IMR-90 (cell line): Measurements from ENCODE around the gene TFPI. TPM values are rescaled to one million over a fixed set of nuclear protein-coding genes. Genes with fewer than 3 reads are reported as not detected.

ENCODE experiments used
- ATAC-seq: fragments of 200-7000 bp; cut with Tn5 transposase; 2 replicates; pipeline ENCODE4 v1.9.1; 2020; ENCODE audit warnings: low read depth, mild to moderate bottlenecking, moderate library complexity
- BruUV-seq: library from RNA; stranded (reverse); fragments of 400-500 nt; replicated peaks from 2 replicates; lab custom pipeline; 2021; lab: Mats Ljungman, UMichigan
- CTCF ChIA-PET: fragments of 300-600 bp; formaldehyde crosslinking; extraction: SDS; loops from one replicate; lab custom pipeline; 2021; ENCODE audit warnings: antibody characterized with exemption; lab: Yijun Ruan, JAX
- POLR2A ChIA-PET: fragments of 300-600 bp; sonication (Branson Sonifier 250); formaldehyde crosslinking; loops from one replicate; lab custom pipeline; 2022; ENCODE audit warnings: antibody characterized with exemption; ENCODE audit not compliant: unreplicated experiment; lab: Charles Lee
- DNase-seq: peaks from one replicate; pipeline ENCODE4 v3.0.0; 2013
- H2AFZ ChIP-seq: replicated peaks from 2 replicates; pipeline ENCODE3; 2013; ENCODE audit warnings: low read length, mild to moderate bottlenecking; ENCODE audit not compliant: poor library complexity
- H2AK5ac ChIP-seq: 2 replicates; pipeline ENCODE4 v1.6.1; 2013; ENCODE audit warnings: low read depth, low read length, inconsistent platforms
- H2AK9ac ChIP-seq: replicated peaks from 2 replicates; pipeline ENCODE3; 2013; ENCODE audit warnings: mild to moderate bottlenecking, low read depth, low read length, moderate library complexity; ENCODE audit not compliant: poor library complexity
- H2BK120ac ChIP-seq: 2 replicates; pipeline ENCODE4 v1.6.1; 2013; ENCODE audit warnings: low read depth, low read length, inconsistent platforms
- H2BK15ac ChIP-seq: 3 replicates; pipeline ENCODE4 v1.6.1; 2013; ENCODE audit warnings: low read depth, low read length, inconsistent platforms
- H2BK20ac ChIP-seq: 2 replicates; pipeline ENCODE4 v1.6.1; 2013; ENCODE audit warnings: low read depth, mild to moderate bottlenecking, inconsistent platforms, low read length, moderate library complexity
- H2BK5ac ChIP-seq: 2 replicates; pipeline ENCODE4 v1.6.1; 2013; ENCODE audit warnings: mild to moderate bottlenecking, low read depth, low read length, inconsistent platforms; ENCODE audit not compliant: poor library complexity, severe bottlenecking
- H3K14ac ChIP-seq: replicated peaks from 2 replicates; pipeline ENCODE4 v1.6.1; 2013; ENCODE audit warnings: low read depth, low read length, inconsistent platforms
- H3K18ac ChIP-seq: 2 replicates; pipeline ENCODE4 v1.6.1; 2013; ENCODE audit warnings: low read depth, low read length, control low read depth
- H3K23ac ChIP-seq: 2 replicates; pipeline ENCODE4 v1.6.1; 2013; ENCODE audit warnings: low read depth, low read length, inconsistent platforms
- H3K27ac ChIP-seq: 2 replicates; pipeline ENCODE4 v1.5.1; 2013; ENCODE audit warnings: mild to moderate bottlenecking, control low read depth, low read length; ENCODE audit not compliant: insufficient read depth
- H3K27me3 ChIP-seq: 2 replicates; pipeline ENCODE4 v1.6.1; 2013; ENCODE audit warnings: low read length; ENCODE audit not compliant: control insufficient read depth, insufficient read depth
- H3K36me3 ChIP-seq: 2 replicates; pipeline ENCODE4 v1.6.1; 2013; ENCODE audit warnings: low read length, mixed read lengths; ENCODE audit not compliant: control insufficient read depth, insufficient read depth
- H3K4ac ChIP-seq: 2 replicates; pipeline ENCODE4 v1.6.1; 2013; ENCODE audit warnings: low read depth, low read length, inconsistent platforms
- H3K4me1 ChIP-seq: 2 replicates; pipeline ENCODE4 v1.6.1; 2013; ENCODE audit warnings: low read length, mixed read lengths; ENCODE audit not compliant: control insufficient read depth, insufficient read depth
- H3K4me2 ChIP-seq: 2 replicates; pipeline ENCODE4 v1.6.1; 2013; ENCODE audit warnings: low read depth, mild to moderate bottlenecking, control low read depth, low read length, moderate library complexity
- H3K4me3 ChIP-seq: 2 replicates; pipeline ENCODE4 v1.5.1; 2013; ENCODE audit warnings: low read depth, mild to moderate bottlenecking, control low read depth, low read length, moderate library complexity; ENCODE audit not compliant: insufficient read depth
- H3K56ac ChIP-seq: 2 replicates; pipeline ENCODE4 v1.6.1; 2013; ENCODE audit warnings: low read length, inconsistent platforms; ENCODE audit not compliant: insufficient read depth; ENCODE audit errors: extremely low read depth
- H3K79me1 ChIP-seq, 2 experiments: 2 replicates each; pipeline ENCODE4 v1.6.1; 2013; ENCODE audit warnings: low read length in 2 of 2, inconsistent platforms in 1 of 2, low read depth in 1 of 2
- H3K9ac ChIP-seq: 2 replicates; pipeline ENCODE4 v1.6.1; 2013; ENCODE audit warnings: low read depth, low read length, control low read depth
- H3K9me1 ChIP-seq: 2 replicates; pipeline ENCODE4 v1.6.1; 2013; ENCODE audit warnings: low read length, inconsistent platforms; ENCODE audit not compliant: insufficient read depth
- H3K9me3 ChIP-seq: 2 replicates; pipeline ENCODE4 v1.6.1; 2013; ENCODE audit warnings: low read length; ENCODE audit not compliant: control insufficient read depth, insufficient read depth
- H4K20me1 ChIP-seq: 2 replicates; pipeline ENCODE4 v1.6.1; 2013; ENCODE audit warnings: low read length, inconsistent platforms; ENCODE audit not compliant: insufficient read depth
- H4K5ac ChIP-seq: 2 replicates; pipeline ENCODE4 v1.6.1; 2013; ENCODE audit warnings: mild to moderate bottlenecking, low read depth, low read length, control low read depth
- H4K8ac ChIP-seq, 2 experiments: 2 replicates each; pipeline ENCODE4 v1.6.1; 2013; ENCODE audit warnings: low read depth in 2 of 2, low read length in 2 of 2, control low read depth in 1 of 2, inconsistent platforms in 1 of 2
- H4K91ac ChIP-seq: 2 replicates; pipeline ENCODE4 v1.6.1; 2013; ENCODE audit warnings: low read depth, low read length, inconsistent platforms; ENCODE audit not compliant: insufficient read depth
- BHLHE40 ChIP-seq: fragments of 150-350 bp; IDR thresholded peaks from 2 replicates; pipeline ENCODE4 v1.6.1; 2016; ENCODE audit warnings: mild to moderate bottlenecking, low read depth, low read length
- CHD1 ChIP-seq: IDR thresholded peaks from 2 replicates; pipeline ENCODE4 v1.6.1; 2012; ENCODE audit warnings: low read depth, low read length, improper control_type of control experiment
- CTCF ChIP-seq: conservative IDR thresholded peaks from 2 replicates; pipeline ENCODE4 v1.5.1; 2012; ENCODE audit warnings: mild to moderate bottlenecking, low read depth, low read length, improper control_type of control experiment
- ELK1 ChIP-seq: fragments of 150-350 bp; IDR thresholded peaks from 2 replicates; pipeline ENCODE4 v1.6.1; 2016; ENCODE audit warnings: low read depth, mild to moderate bottlenecking, low read length, moderate library complexity, borderline replicate concordance
- SMC3 ChIP-seq: fragments of 150-350 bp; IDR thresholded peaks from 2 replicates; pipeline ENCODE4 v1.6.1; 2016; ENCODE audit warnings: low read depth, mild to moderate bottlenecking, antibody characterized with exemption, low read length, moderate library complexity
- WGBS, 2 experiments: methylation state at CpG; one replicate each; pipeline versions ENCODE4 v1.1.5 to v1.1.7; 2013; ENCODE audit warnings: missing lambda C conversion rate in 2 of 2; ENCODE audit not compliant: insufficient read length in 1 of 2; ENCODE audit errors: extremely low coverage in 2 of 2; 5-methylcytosine and 5-hydroxymethylcytosine counted together
- dilution Hi-C: fragments of 300-500 bp; cut with HindIII; formaldehyde crosslinking; loops from one replicate; pipeline ENCODE4 v1.14.3; 2018; ENCODE audit warnings: low sequenced_read_pairs; ENCODE audit not compliant: unreplicated experiment
- in situ Hi-C: fragments of 300-500 bp; cut with MboI; formaldehyde crosslinking; loops from 3 replicates; pipeline ENCODE4 v1.14.3; 2019; ENCODE audit warnings: low sequenced_read_pairs, inconsistent platforms, mixed read lengths
- intact Hi-C: fragments of 100-400 bp; cut with micrococcal nuclease; formaldehyde crosslinking; loops from 2 replicates; pipeline ENCODE4 v1.10.0; 2022
- polyA plus RNA-seq, 3 experiments: library from polyadenylated mRNA; depleted of rRNA; stranded (reverse); fragments of >200 nt; gene quantifications; 2 replicates each; pipeline ENCODE4 v1.2.3, GENCODE V29; 2012; ENCODE audit warnings: low replicate concordance in 1 of 3
- total RNA-seq: library from RNA; depleted of rRNA; stranded (reverse); fragments of >200 nt; gene quantifications from 2 replicates; pipeline ENCODE4 v1.2.3, GENCODE V29; 2012

TFPI gene
- total and polyA plus RNA-seq, 2 of the 4 experiments (the other 2 are of a cell fraction), result 33.9 to 83.0 TPM

GRCh38 chr2:187493877-187494568 is 60.2 kb downstream of the TFPI start:
- no CpG with 5 or more reads among the region's 3 CpGs for WGBS, 2 experiments
- H4K20me1 ChIP-seq, result no peaks in the 10 kb centered on the region
- no peak overlapping the region for H3K4ac ChIP-seq
- intact Hi-C loops, result no loop called here
- H2AFZ ChIP-seq, result no peak overlapping the region
- ChIA-PET POLR2A (no interaction called here), CTCF (no interaction called here)
- H3K36me3 ChIP-seq, result peaks cover 24% of the 10 kb centered on the region
- no peak overlapping the region for H3K14ac ChIP-seq
- H2BK20ac ChIP-seq, result no peak overlapping the region
- dilution Hi-C loops, result no loop called here
- H3K27me3 ChIP-seq, result no peaks in the 10 kb centered on the region
- peaks cover 4 to 10% of the 10 kb centered on the region in 2 experiments; a peak in 2 of 4 replicates for H3K79me1 ChIP-seq
- no TSS peak for BruUV-seq
- H4K5ac ChIP-seq, result no peak overlapping the region
- no peak overlapping the region for H4K91ac ChIP-seq
- TF ChIP-seq BHLHE40 (no peak), CHD1 (no peak), CTCF (no peak), ELK1 (no peak), SMC3 (no peak)
- DNase-seq, result no peak
- H2BK15ac ChIP-seq, result no peak overlapping the region
- H3K9me3 ChIP-seq, result peaks cover 5% of the 10 kb centered on the region; the same call in 1 of the 2 replicates
- H3K23ac ChIP-seq, result no peak overlapping the region
- H3K4me1 ChIP-seq, result no peaks in the 10 kb centered on the region
- no peak overlapping the region for H3K18ac ChIP-seq
- no peak overlapping the region for H2BK5ac ChIP-seq
- no peak overlapping the region for H3K56ac ChIP-seq
- H4K8ac ChIP-seq, result no peak overlapping the region
- no peak overlapping the region for H3K4me2 ChIP-seq
- H3K9ac ChIP-seq, result no peak overlapping the region
- no peak for ATAC-seq
- H2AK5ac ChIP-seq, result no peak overlapping the region
- H2AK9ac ChIP-seq, result no peak overlapping the region
- H3K27ac ChIP-seq, result no peak overlapping the region
- in situ Hi-C loops, result no loop called here
- H2BK120ac ChIP-seq, result no peak overlapping the region
- H3K9me1 ChIP-seq, result no peaks in the 10 kb centered on the region
- H3K4me3 ChIP-seq, result no peak overlapping the region
